Measurements from ENCODE around the gene UQCC2. TPM values are rescaled to one million over a fixed set of nuclear protein-coding genes. Genes with fewer than 3 reads are reported as not detected.

UQCC2 gene
- total RNA-seq, 1 experiment from 2014 or later: 99.2 TPM

GRCh38 chr6:33725891-33726673, 14.6 kb upstream of the UQCC2 start:
- H3K9me3 ChIP-seq (replicated peaks): no peaks in the 10 kb centered on the region
- H3K4me1 ChIP-seq (replicated peaks): no peaks in the 10 kb centered on the region
- peaks cover 9% of the 10 kb centered on the region for H3K36me3 ChIP-seq
- H3K4me3 ChIP-seq: no peak overlapping the region
- no peaks in the 10 kb centered on the region for H3K27me3 ChIP-seq (replicated peaks)
- no peak for DNase-seq (ENCODE audit: low read depth in 1 of 2, low spot score in 2 of 2)
- no peak overlapping the region for H3K27ac ChIP-seq

DNA sequence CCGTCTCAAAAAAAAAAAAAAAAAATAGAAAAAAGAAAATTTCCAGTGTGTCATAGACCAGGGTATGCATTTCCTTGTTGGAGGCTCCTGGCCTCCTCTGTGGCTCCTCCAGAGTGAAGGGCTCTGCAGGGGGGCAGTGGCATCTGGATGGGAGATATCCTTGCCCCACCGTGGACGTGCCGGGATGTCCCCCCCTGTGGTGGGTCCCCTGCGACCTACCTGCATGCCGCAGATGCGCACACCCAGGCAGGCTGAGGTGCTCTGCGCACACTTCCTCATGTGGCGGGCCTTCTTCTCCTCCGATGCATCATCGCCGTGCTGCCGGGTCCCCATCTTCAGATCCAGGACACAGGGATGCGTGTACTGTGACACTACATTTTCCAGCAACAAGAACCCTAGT, 13.7 kb upstream of the UQCC2 start:
- no peak for DNase-seq (ENCODE audit: low read depth in 1 of 2, low spot score in 2 of 2)
- H3K36me3 ChIP-seq: peaks cover 6% of the 10 kb centered on the region; the same call in 1 of the 2 replicates
- H3K4me3 ChIP-seq: no peak overlapping the region
- no peaks in the 10 kb centered on the region for H3K27me3 ChIP-seq (replicated peaks)
- no peak overlapping the region for H3K27ac ChIP-seq
- no peaks in the 10 kb centered on the region for H3K9me3 ChIP-seq (replicated peaks)
- H3K4me1 ChIP-seq (replicated peaks): no peaks in the 10 kb centered on the region

DNA sequence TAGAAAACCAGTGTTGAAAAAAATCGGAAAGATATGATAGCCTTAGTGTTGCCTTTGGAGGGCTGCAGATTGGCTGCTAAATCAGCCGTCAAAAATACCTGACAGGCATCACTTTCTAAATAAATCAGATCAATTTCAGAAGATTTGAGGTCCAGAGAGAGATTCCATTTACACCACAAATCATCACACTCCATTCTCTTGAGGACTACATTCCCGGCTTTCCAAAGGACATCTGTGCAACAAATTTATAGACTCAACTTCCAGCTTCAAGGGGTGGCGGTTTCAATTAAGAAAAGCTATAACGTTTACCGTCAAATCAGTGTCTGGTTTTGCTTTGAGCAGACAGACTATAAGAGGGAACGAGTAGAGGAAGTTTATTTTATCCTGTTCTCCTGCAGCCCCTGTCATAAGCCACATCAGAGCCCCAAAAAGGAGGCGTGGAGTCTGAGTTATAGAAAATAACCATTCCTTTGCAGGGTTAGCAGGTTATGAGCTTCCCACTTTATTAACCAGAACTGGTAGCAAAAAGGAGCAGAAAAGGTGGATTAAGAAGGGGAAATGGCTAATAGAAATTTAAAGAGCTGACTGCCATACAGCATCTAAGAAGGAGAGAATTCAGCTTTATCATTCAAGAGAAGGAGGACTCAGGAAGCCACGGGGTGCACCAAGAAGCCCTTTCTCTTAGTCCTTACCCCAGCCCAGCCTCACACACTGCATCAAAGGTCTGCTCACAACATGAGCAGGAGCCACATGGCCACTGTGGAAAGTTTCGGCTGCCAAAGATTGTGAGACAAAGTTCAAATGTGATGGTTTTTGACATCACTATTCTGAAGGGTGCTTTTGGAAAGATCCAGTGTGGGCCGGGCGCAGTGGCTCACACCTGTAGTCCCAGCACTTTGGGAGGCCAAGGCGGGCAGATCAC, 12.9 kb upstream of the UQCC2 start:
- Histone ChIP-seq H3K4me1 (replicated peaks) (no peaks in the 10 kb centered on the region), H3K27me3 (replicated peaks) (no peaks in the 10 kb centered on the region), H3K36me3 (peaks cover 6% of the 10 kb centered on the region; the same call in 1 of the 2 replicates), H3K9me3 (replicated peaks) (no peaks in the 10 kb centered on the region), H3K4me3 (no peak overlapping the region), H3K27ac (no peak overlapping the region)
- DNase-seq (ENCODE audit: low read depth in 1 of 2, low spot score in 2 of 2): no peak

DNA sequence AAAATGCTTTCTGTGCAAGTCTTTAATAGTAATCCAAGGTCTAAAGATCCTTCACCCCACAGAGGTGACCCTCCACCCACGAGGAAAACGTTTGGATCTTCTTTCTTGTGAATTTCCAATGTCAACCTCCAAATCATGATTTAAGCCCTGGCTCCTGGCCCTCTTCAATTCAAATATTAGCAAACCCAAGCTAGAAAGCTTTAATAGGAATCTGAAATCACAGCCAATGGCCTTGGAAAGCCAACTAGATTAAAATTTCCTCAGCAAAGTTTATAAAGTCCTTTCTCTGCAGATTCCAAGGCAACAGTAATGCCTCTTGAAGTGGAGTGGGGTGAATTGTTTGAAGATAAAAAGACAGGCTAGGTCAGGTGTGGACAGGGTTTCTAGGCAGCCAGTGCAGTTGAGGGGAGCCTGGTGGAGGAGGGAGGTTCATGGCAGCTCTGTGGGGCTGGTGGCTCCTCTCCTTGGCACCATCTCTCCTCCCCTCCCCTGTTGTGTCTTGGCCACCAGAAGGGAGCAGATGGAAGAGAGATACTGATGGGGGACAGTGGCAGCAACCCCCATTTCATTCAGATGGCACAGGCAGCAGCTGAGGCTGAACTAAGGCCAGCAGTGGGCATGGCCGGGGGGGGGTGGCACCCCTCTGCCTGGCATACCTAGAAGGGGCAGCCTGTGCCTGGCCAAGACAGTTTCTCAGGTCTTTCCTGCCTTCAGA, 12.0 kb upstream of the UQCC2 start:
- peaks cover 6% of the 10 kb centered on the region; the same call in 1 of the 2 replicates for H3K36me3 ChIP-seq
- no peak overlapping the region for H3K27ac ChIP-seq
- DNase-seq (ENCODE audit: low read depth in 1 of 2, low spot score in 2 of 2): no peak
- H3K27me3 ChIP-seq (replicated peaks): no peaks in the 10 kb centered on the region
- no peak overlapping the region for H3K4me3 ChIP-seq
- H3K4me1 ChIP-seq (replicated peaks): no peaks in the 10 kb centered on the region
- H3K9me3 ChIP-seq (replicated peaks): no peaks in the 10 kb centered on the region

- Histone ChIP-seq H3K4me1 (replicated peaks) (no peaks in the 10 kb centered on the region), H3K36me3 (peaks cover 6% of the 10 kb centered on the region; the same call in 1 of the 2 replicates), H3K4me3 (no peak overlapping the region), H3K9me3 (replicated peaks) (no peaks in the 10 kb centered on the region), H3K27ac (no peak overlapping the region), H3K27me3 (replicated peaks) (no peaks in the 10 kb centered on the region)
- no peak for DNase-seq (ENCODE audit: low read depth in 1 of 2, low spot score in 2 of 2)
These were observed 10.7 kb upstream of the UQCC2 start for GRCh38 chr6:33722103-33722623.

DNA sequence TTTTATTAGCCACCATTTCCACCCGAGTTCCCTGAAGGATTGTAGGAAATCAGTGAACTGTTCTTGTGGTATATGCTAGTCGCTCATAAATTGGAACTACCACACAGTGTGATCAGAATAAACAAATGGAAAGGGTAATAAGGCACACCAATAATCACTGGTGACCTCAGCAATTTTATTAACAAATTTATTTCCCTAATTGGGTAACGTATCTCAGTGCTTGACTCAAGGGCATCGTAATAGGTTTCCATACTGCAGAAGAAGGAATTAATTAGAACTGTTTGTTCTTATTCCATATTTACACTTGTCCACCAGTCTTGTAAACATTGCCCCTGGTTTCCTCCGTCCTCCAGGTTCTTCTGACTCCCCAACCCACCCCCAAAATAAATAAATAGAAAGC, 10.0 kb upstream of the UQCC2 start:
- DNase-seq (ENCODE audit: low read depth in 1 of 2, low spot score in 2 of 2): no peak
- no peaks in the 10 kb centered on the region for H3K4me1 ChIP-seq (replicated peaks)
- H3K36me3 ChIP-seq: peaks cover 4% of the 10 kb centered on the region; the same call in 1 of the 2 replicates
- no peaks in the 10 kb centered on the region for H3K27me3 ChIP-seq (replicated peaks)
- H3K27ac ChIP-seq: no peak overlapping the region
- H3K4me3 ChIP-seq: no peak overlapping the region
- no peaks in the 10 kb centered on the region for H3K9me3 ChIP-seq (replicated peaks)

GRCh38 chr6:33720998-33721397, 9.5 kb upstream of the UQCC2 start:
- H3K36me3 ChIP-seq: peaks cover 3% of the 10 kb centered on the region; the same call in 1 of the 2 replicates
- H3K9me3 ChIP-seq (replicated peaks): no peaks in the 10 kb centered on the region
- no peak overlapping the region for H3K27ac ChIP-seq
- H3K27me3 ChIP-seq (replicated peaks): no peaks in the 10 kb centered on the region
- H3K4me1 ChIP-seq (replicated peaks): no peaks in the 10 kb centered on the region
- no peak overlapping the region for H3K4me3 ChIP-seq
- DNase-seq (ENCODE audit: low read depth in 1 of 2, low spot score in 2 of 2): no peak

- no peak for DNase-seq (ENCODE audit: low read depth in 1 of 2, low spot score in 2 of 2)
These were observed 8.0 kb upstream of the UQCC2 start for GRCh38 chr6:33719326-33719987.

GRCh38 chr6:33718713-33719112, 7.2 kb upstream of the UQCC2 start:
- H3K27me3 ChIP-seq (replicated peaks): no peaks in the 10 kb centered on the region
- no peaks in the 10 kb centered on the region for H3K4me1 ChIP-seq (replicated peaks)
- no peaks in the 10 kb centered on the region for H3K36me3 ChIP-seq
- DNase-seq (ENCODE audit: low read depth in 1 of 2, low spot score in 2 of 2): no peak
- no peaks in the 10 kb centered on the region for H3K9me3 ChIP-seq (replicated peaks)
- no peak overlapping the region for H3K27ac ChIP-seq
- H3K4me3 ChIP-seq: no peak overlapping the region

More at GRCh38 chr6:33719326-33719987, 8.0 kb upstream of the UQCC2 start:
- Histone ChIP-seq H3K9me3 (replicated peaks) (no peaks in the 10 kb centered on the region), H3K4me1 (replicated peaks) (no peaks in the 10 kb centered on the region), H3K4me3 (no peak overlapping the region), H3K36me3 (no peaks in the 10 kb centered on the region), H3K27ac (no peak overlapping the region), H3K27me3 (replicated peaks) (no peaks in the 10 kb centered on the region)

- H3K27me3 ChIP-seq (replicated peaks): no peaks in the 10 kb centered on the region
- no peak overlapping the region for H3K4me3 ChIP-seq
- H3K27ac ChIP-seq: no peak overlapping the region
- no peak for DNase-seq (ENCODE audit: low read depth in 1 of 2, low spot score in 2 of 2)
- H3K36me3 ChIP-seq: no peaks in the 10 kb centered on the region
- H3K4me1 ChIP-seq (replicated peaks): no peaks in the 10 kb centered on the region
- H3K9me3 ChIP-seq (replicated peaks): no peaks in the 10 kb centered on the region
These were observed 6.5 kb upstream of the UQCC2 start for GRCh38 chr6:33717934-33718455.

DNA sequence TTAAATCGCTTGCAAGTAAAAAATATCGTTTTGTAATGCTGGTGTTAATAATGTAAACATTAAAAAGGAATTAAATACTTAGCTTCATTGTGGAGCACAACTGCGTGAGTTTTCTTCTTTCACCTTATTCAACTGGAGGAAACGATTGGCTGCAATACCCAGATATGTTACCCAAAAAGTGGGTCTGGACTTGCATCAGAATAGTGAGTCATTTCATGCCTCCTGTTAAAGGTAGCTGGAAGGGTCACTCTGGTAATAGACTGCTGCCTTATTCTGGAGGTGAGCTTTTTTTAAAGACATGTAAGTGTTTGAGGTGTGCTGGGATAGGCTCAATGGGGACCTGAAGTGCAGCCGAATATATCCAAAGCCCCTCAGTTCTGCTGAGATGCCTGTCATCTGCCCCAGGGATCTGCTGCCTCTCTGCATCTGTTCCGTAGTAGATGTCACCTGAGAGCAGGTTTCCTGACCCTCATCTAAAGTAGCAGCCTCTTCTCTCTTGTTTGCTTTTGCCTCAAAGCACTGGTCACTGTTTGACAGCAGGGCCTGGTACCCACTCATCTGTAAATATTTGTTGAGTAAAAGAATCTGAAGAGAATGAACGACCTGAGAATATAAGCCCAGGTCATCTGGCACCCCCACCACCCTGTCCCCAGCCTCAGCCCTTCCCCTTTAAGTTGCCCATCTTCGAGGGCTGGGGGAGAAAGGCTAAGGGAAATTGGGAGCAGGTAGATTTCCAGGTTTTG, 5.6 kb upstream of the UQCC2 start:
- no peak overlapping the region for H3K27ac ChIP-seq
- H3K4me1 ChIP-seq (replicated peaks): no peaks in the 10 kb centered on the region
- no peaks in the 10 kb centered on the region for H3K36me3 ChIP-seq
- no peaks in the 10 kb centered on the region for H3K27me3 ChIP-seq (replicated peaks)
- H3K9me3 ChIP-seq (replicated peaks): no peaks in the 10 kb centered on the region
- no peak for DNase-seq (ENCODE audit: low read depth in 1 of 2, low spot score in 2 of 2)
- H3K4me3 ChIP-seq: no peak overlapping the region

- Histone ChIP-seq H3K9me3 (replicated peaks) (no peaks in the 10 kb centered on the region), H3K27ac (no peak overlapping the region), H3K36me3 (peaks cover 2% of the 10 kb centered on the region), H3K4me1 (replicated peaks) (peaks cover 3% of the 10 kb centered on the region; the same call in 1 of the 2 replicates), H3K4me3 (no peak overlapping the region), H3K27me3 (replicated peaks) (no peaks in the 10 kb centered on the region)
- no peak for DNase-seq (ENCODE audit: low read depth in 1 of 2, low spot score in 2 of 2)
These were observed 4.9 kb upstream of the UQCC2 start for GRCh38 chr6:33716379-33716778.

All from SJSA1 (cell line).